HUDEP-2 (cell line): ENCODE data around the gene RAMP3.
"Not testable (repeated sequence)": the region's sequence is repeated elsewhere in the genome, so short reads cannot be mapped to it uniquely, and the experiment has no call there.

Experiments
- DNase-seq, 76 experiments: peaks; one replicate each; lab custom pipeline; 2025; ENCODE audit not compliant: unreplicated experiment in 76 of 76; lab: John Stamatoyannopoulos, UW

RAMP3 gene

DNA sequence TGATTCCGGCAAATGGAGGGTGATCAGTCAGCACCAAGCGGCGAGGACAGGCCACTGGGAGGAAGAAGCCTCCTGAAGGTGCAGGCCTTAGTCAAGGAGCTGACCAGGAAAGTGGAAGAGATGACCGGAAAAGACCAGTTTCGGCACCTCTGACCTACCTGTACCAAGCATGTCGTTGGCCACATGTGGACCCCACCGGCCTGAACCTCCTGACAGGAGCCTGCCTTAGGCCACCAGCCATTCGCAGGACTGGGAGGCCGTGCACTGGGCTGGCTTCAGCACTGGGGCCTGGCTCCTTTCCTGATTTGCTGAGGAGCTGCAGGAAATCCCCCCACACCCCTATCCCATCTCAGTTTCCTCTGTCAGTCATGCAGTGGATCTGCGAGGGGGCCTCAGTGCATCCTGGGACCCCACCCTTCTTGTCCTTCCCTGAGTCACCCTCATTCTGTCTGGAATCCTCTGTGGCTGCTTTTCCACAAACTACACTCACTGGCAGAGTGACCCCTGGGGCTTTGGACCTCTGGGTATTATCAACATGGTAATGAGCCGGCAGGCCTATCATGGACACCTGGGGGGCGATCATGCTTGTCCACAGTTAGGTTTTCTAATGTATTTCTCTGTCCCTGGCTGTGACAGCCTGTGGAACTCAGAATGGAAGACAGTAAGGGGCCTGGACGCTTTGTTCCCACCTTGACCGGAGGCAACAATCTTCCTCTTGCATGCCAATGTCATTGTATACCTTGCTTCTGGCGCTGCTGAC, 33.0 kb downstream of the RAMP3 start:
- no peak for DNase-seq

GRCh38 chr7:45191396-45191795, 33.8 kb downstream of the RAMP3 start:
- DNase-seq: no peak

DNA sequence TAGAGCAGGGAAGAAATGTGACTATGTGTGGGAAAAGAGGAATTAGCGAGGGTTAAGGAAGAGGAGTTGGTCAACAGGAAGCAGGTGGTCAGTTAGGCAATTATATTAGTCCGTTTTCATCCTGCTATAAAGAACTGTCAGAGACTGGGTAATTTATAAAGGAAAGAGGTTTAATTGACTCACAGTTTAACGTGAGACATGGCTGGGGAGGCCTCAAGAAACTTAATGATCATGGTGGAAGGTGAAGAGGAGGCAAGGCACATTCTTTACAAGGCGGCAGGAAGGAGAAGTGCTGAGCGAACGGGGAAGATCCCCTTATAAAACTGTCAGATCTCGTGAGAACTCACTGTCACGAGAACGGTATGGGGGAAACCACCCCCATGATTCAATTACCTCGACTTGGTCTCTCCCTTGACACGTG, 35.0 kb downstream of the RAMP3 start:
- no peak for DNase-seq

DNA sequence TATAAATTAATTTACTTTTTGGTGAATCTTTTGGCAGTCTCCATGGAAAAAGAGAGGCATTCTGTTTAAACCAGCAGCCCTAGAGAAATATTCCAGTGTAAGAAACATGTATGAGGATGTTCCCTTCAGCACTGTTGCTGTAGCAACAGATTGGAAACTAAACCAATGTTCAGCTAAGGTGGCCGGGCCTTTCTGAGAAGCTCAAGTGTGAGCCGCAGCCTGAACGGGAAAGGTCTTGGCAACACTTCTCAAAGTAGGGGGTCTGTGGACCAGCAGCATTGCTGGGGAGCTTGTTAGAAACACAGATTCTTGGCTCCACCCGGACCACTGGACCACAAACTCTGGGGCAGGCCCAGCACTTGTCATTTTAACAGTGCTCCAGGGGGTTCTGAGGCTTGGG, 36.2 kb downstream of the RAMP3 start:
- DNase-seq: no peak

- no peak for DNase-seq
Observed at GRCh38 chr7:45196374-45196773, 38.8 kb downstream of the RAMP3 start.

DNA sequence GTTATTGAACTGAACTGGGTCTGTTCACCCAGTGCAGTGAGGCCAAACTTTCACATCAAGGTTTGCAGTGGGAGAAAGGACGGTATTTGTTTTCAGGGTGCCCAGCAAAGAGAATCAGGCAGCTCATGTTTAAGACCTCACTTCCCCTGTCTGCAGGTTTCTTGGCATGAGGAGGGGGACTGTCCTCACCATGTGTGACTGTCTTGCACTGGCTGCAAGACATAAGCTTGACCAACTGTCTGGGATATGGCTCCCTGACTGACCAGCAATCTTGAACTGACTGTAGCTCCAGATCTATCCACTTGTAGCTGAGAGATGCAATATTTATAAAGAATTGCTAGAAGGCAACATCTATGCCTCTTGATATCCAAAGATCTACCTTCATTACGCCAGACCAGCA, 39.9 kb downstream of the RAMP3 start:
- DNase-seq: no peak

GRCh38 chr7:45198986-45199385, 41.4 kb downstream of the RAMP3 start:
- no peak for DNase-seq

DNA sequence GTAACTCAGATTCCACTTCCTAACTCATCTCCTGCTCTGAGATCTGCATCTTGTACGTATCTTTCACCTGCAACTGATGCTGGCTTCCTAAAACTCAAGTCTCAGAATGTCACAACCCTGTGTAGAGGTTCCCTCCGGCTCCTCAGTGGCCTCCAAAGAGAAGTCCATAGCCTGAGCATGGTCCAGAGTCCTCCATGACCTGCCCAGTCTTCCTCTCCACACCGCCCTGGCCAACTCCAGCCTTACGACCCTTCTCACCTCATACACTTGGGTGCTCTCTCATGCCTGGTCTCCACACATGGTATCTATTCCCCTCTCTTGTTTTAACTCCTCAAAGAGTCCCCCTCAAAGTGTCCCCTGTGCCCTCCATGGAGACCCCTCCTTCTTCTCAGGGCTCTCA, 41.9 kb downstream of the RAMP3 start:
- DNase-seq: no peak

DNA sequence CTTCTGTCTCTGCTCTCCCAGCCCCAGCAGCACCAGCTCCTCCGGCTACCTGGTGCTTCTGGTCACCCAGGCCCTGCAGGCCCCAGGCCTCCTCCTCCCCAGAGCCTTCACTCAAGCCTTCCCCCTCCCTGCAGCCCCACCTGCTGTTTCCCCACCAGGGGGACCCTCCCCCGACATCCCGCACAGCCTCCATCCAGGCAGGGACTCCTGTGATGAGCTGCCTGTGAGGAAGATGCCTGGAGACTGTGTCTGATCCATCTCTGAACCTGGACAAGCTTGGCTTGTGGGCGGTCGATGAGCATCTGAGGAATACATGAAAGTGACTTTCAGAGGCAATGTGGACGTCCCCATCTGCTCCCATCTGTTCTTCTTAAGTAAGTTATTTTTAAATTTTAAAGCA, 45.0 kb downstream of the RAMP3 start:
- no peak for DNase-seq

- no peak for DNase-seq
Observed at GRCh38 chr7:45203036-45203435, 45.4 kb downstream of the RAMP3 start.

GRCh38 chr7:45203459-45203858, 45.9 kb downstream of the RAMP3 start:
- DNase-seq: no peak

- no peak for DNase-seq
Observed at GRCh38 chr7:45203936-45204445, 46.4 kb downstream of the RAMP3 start.

DNA sequence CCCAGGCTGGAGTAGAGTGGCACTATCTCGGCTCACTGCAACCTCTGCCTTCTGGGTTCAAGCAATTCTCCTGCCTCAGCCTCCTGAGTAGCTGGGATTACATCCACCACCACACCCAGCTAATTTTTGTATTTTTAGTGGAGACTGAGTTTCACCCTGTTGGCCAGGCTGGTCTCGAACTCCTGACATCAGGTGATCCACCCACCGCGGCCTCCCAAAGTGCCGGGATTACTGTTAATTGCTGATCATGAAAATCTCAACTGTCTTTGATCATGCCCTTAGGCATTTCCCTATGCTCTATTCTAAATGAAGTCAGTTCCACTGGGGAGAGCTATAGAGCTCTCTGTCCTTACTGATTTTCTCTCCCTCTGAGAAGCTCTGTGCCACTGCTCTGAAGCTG, 48.7 kb downstream of the RAMP3 start:
- not testable (repeated sequence) for DNase-seq

- not testable (repeated sequence) for DNase-seq
Observed at GRCh38 chr7:45209909-45210308, 52.3 kb downstream of the RAMP3 start.

GRCh38 chr7:45211066-45211465, 53.5 kb downstream of the RAMP3 start:
- DNase-seq: no peak

DNA sequence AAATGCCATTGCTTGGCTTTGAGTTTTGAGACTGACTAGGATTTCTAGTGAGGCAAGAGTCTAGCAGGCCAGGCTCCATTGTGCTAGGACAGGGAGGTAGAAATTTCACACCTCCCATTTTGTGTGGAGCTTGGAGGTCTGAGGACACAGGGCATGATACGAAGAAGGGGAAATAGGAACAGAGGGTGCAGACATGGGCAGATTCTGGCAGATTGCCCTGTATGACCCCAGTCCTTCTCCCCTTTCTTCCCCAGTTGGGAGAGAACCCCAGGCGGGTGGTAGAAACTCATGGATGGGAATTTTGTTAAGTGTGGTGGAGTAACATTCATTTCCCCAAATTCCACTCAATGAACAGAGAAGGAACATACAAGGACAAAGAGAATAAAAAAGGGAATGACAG, 54.4 kb downstream of the RAMP3 start:
- DNase-seq: no peak

DNA sequence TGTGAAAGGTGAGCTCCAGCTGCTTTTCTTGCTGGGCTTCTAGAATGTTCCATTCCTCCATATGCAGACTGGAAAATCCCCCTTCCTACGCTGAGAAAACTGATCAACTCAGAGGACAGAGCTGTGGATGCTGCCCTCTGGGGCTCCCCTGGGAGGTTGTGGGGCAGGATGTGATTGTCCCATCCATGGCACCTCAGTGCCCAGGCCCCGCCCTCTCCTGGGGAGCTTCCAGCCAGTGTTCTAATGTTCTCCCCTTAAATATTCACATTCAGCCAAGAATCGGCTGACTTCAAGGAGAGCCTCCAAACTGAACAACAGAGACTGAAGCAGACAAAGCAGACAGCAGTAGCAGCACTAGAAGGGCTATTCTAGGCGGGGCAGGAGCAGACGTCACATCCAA, 55.0 kb downstream of the RAMP3 start:
- no peak for DNase-seq

DNA sequence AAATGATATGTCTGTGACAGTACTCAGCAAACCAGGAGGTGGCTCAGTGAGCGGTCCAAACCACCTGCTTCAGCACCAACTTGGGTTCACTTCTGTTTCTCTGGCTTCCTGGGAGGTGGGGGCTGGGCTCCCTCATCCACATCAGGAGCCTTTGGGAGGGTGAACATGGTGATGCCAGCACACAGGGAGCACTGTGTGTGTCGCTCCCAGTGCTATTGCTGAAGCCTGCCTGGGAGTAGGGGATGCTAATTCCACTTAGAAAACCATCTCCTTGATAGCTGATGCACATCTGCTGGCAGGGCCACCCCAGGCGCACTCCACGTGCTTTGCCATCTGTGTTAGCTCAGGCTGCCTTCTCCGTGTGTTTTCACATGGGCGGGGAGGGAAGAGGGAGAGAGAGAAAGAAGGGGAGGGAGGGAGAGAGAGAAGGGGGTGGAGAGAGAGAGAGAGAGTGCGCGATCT, 58.0 kb downstream of the RAMP3 start:
- DNase-seq: no peak

- no peak for DNase-seq
Observed at GRCh38 chr7:45216181-45216580, 58.6 kb downstream of the RAMP3 start.

DNA sequence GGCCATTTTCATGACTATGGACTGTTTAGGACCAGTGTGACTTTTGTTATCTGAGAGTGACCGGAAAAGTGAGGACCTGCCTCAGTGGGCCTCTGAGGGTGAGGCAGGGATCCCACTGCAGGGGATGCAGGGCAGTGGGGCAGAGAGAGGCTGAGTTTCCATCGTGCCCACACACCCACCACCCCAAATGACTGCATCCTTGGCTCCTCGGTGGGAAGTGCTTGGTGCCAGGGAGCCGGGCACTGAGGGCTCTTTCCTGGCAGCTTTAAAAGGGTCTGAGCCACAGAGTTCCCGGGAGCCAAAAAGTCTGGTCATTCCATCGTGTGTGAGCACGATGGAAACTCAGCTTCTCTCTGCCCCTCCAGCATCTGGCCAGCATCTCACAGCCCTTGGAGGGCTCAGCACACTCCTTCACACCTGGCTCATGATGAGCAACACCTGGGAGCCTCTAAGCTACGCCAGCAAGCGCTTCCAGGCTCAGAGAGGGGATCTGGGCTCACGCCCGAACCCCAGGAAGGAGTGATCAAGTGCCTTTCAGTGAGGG, 59.1 kb downstream of the RAMP3 start:
- no peak for DNase-seq

DNA sequence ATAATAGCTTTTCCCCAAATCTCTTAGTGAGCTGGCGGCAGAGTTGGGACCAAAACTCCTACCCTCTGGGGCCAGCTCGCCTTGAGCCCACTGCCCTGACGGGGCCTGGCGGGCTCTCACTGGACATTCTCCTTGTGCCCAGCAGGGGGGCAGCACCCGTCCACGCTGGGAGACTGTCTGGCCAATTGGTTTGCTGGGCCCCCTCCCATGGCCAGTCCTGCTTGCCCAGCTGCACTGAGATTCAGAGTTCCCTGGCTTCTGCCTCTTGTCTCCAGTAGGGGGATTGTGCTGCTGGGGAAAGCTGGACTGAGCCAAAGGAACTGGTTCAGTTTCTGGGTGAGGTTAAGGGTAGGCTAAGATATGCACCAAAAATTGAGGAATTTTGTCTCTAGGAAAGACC, 59.8 kb downstream of the RAMP3 start:
- no peak for DNase-seq

DNA sequence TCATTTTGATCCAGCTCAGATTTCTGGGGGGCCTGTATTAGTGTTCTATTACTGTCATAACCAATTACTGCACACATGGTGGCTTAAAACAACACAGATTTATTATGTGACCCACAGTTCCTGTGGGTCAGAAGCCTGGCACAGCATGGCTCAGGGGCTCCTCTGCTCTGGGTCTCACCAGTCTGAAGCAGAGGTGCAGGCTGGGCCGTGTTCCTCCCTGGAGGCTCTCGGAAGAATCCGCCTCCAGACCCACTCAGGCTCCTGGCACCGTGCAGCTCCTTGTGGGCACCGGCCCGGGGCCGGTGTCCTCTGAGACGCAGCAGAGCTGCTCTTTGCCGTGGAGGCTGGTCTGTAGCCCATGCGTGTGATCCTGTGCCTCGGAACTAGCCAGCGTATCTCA, 61.5 kb downstream of the RAMP3 start:
- DNase-seq: no peak
